ENCODE data around the gene SNAP47. TPM values are rescaled to one million over a fixed set of nuclear protein-coding genes. Genes with fewer than 3 reads are reported as not detected.
"Not testable (repeated sequence)": the region's sequence is repeated elsewhere in the genome, so short reads cannot be mapped to it uniquely, and the experiment has no call there.

The SNAP47 gene, protein sequence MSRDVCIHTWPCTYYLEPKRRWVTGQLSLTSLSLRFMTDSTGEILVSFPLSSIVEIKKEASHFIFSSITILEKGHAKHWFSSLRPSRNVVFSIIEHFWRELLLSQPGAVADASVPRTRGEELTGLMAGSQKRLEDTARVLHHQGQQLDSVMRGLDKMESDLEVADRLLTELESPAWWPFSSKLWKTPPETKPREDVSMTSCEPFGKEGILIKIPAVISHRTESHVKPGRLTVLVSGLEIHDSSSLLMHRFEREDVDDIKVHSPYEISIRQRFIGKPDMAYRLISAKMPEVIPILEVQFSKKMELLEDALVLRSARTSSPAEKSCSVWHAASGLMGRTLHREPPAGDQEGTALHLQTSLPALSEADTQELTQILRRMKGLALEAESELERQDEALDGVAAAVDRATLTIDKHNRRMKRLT
- 122 and 123 TPM in 2 replicates for total RNA-seq (2014; rRNA removed; shearing (Covaris generic))

- peak within 1 kb of the TSS; percentile 92 for H3K4me3 ChIP-seq (ENCODE audit: insufficient read depth, low read depth, low read length)
- peaks cover 9% of the 10 kb centered on the region for H3K36me3 ChIP-seq (replicated peaks; ENCODE audit: control insufficient read depth, insufficient read depth, low read length)
- H3K27me3 ChIP-seq (ENCODE audit: control insufficient read depth, insufficient read depth, low read length), result no peaks in the 10 kb centered on the region
- DNase-seq, result peak; percentile 98
These were observed at the start of gene SNAP47, which contains the start of gene JMJD4 for GRCh38 chr1:227734856-227735538. TSS of gene SNAP47 (plus strand) at chr1:227735435. CDS start at chr1:227747737, 12,302 bp downstream. TSS of gene JMJD4 (minus strand) at chr1:227735302. CDS start at chr1:227735273, 29 bp downstream.

- no peaks in the 10 kb centered on the region for H3K36me3 ChIP-seq (replicated peaks; ENCODE audit: control insufficient read depth, insufficient read depth, low read length)
- DNase-seq, result no peak
- H3K27me3 ChIP-seq (ENCODE audit: control insufficient read depth, insufficient read depth, low read length), result no peaks in the 10 kb centered on the region
- H3K4me3 ChIP-seq (ENCODE audit: insufficient read depth, low read depth, low read length), result no peak overlapping the region
These were observed 49.4 kb upstream of the SNAP47 start for GRCh38 chr1:227685807-227686206.

DNA sequence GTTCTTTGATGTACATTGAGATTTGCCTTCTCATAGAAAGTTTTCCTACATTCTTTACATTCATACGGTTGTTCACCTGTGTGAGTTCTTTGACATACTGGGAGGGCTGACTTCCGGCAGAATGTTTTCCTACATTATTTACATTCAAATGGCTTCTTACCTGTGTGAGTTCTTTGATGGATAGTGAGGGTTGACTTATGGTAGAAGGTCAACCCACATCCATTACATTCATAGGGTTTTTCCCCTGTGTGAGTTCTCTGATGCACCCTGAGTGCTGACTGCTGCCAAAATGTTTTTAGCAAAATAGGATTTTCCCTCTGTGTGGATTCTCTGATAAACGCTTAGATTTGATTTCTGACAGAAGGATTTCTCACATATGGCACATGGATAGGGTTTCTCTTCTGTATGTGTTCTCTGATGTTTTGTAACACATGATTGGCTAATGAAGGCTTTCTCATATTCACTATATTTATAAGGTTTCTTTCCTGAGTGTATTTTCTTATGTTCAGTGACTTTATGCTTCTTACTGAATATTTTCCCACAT lies 37.8 kb upstream of the SNAP47 start:
- Histone ChIP-seq H3K27me3 (ENCODE audit: control insufficient read depth, insufficient read depth, low read length) (no peaks in the 10 kb centered on the region; the same call in 1 of the 2 replicates), H3K4me3 (ENCODE audit: insufficient read depth, low read depth, low read length) (no peak overlapping the region), H3K36me3 (replicated peaks; ENCODE audit: control insufficient read depth, insufficient read depth, low read length) (no peaks in the 10 kb centered on the region)
- DNase-seq, result no peak

GRCh38 chr1:227701631-227702030 lies 33.6 kb upstream of the SNAP47 start:
- not testable (repeated sequence) for H3K36me3 ChIP-seq (replicated peaks; ENCODE audit: control insufficient read depth, insufficient read depth, low read length); H3K4me3 ChIP-seq (ENCODE audit: insufficient read depth, low read depth, low read length); DNase-seq; H3K27me3 ChIP-seq (ENCODE audit: control insufficient read depth, insufficient read depth, low read length)

GRCh38 chr1:227707846-227708245 lies 27.4 kb upstream of the SNAP47 start:
- DNase-seq, result no peak

GRCh38 chr1:227709451-227709850 lies 25.8 kb upstream of the SNAP47 start:
- no peak for DNase-seq
- Histone ChIP-seq H3K36me3 (replicated peaks; ENCODE audit: control insufficient read depth, insufficient read depth, low read length) (no peaks in the 10 kb centered on the region), H3K27me3 (ENCODE audit: control insufficient read depth, insufficient read depth, low read length) (no peaks in the 10 kb centered on the region), H3K4me3 (ENCODE audit: insufficient read depth, low read depth, low read length) (no peak overlapping the region)

More at GRCh38 chr1:227707846-227708245, 27.4 kb upstream of the SNAP47 start:
- H3K27me3 ChIP-seq (ENCODE audit: control insufficient read depth, insufficient read depth, low read length), result no peaks in the 10 kb centered on the region
- no peaks in the 10 kb centered on the region for H3K36me3 ChIP-seq (replicated peaks; ENCODE audit: control insufficient read depth, insufficient read depth, low read length)
- H3K4me3 ChIP-seq (ENCODE audit: insufficient read depth, low read depth, low read length), result no peak overlapping the region

- not testable (repeated sequence) for H3K36me3 ChIP-seq (replicated peaks; ENCODE audit: control insufficient read depth, insufficient read depth, low read length); H3K27me3 ChIP-seq (ENCODE audit: control insufficient read depth, insufficient read depth, low read length)
These were observed 24.8 kb upstream of the SNAP47 start for GRCh38 chr1:227710474-227710873.

GRCh38 chr1:227712648-227713047 lies 22.6 kb upstream of the SNAP47 start:
- H3K27me3 ChIP-seq (ENCODE audit: control insufficient read depth, insufficient read depth, low read length), result no peaks in the 10 kb centered on the region
- DNase-seq, result no peak
- no peak overlapping the region for H3K4me3 ChIP-seq (ENCODE audit: insufficient read depth, low read depth, low read length)
- H3K36me3 ChIP-seq (replicated peaks; ENCODE audit: control insufficient read depth, insufficient read depth, low read length), result no peaks in the 10 kb centered on the region

More at GRCh38 chr1:227710474-227710873, 24.8 kb upstream of the SNAP47 start:
- not testable (repeated sequence) for H3K4me3 ChIP-seq (ENCODE audit: insufficient read depth, low read depth, low read length); DNase-seq

GRCh38 chr1:227718932-227719331 lies 16.3 kb upstream of the SNAP47 start:
- no peak for DNase-seq
- no peaks in the 10 kb centered on the region for H3K27me3 ChIP-seq (ENCODE audit: control insufficient read depth, insufficient read depth, low read length)

GRCh38 chr1:227723474-227723873 lies 11.8 kb upstream of the SNAP47 start:
- no peaks in the 10 kb centered on the region for H3K36me3 ChIP-seq (replicated peaks; ENCODE audit: control insufficient read depth, insufficient read depth, low read length)
- no peaks in the 10 kb centered on the region for H3K27me3 ChIP-seq (ENCODE audit: control insufficient read depth, insufficient read depth, low read length)
- H3K4me3 ChIP-seq (ENCODE audit: insufficient read depth, low read depth, low read length), result no peak overlapping the region
- DNase-seq, result no peak

More at GRCh38 chr1:227718932-227719331, 16.3 kb upstream of the SNAP47 start:
- Histone ChIP-seq H3K36me3 (replicated peaks; ENCODE audit: control insufficient read depth, insufficient read depth, low read length) (no peaks in the 10 kb centered on the region), H3K4me3 (ENCODE audit: insufficient read depth, low read depth, low read length) (no peak overlapping the region)

GRCh38 chr1:227725046-227725445 lies 10.2 kb upstream of the SNAP47 start:
- H3K36me3 ChIP-seq (replicated peaks; ENCODE audit: control insufficient read depth, insufficient read depth, low read length), result no peaks in the 10 kb centered on the region
- H3K27me3 ChIP-seq (ENCODE audit: control insufficient read depth, insufficient read depth, low read length), result no peaks in the 10 kb centered on the region
- no peak overlapping the region for H3K4me3 ChIP-seq (ENCODE audit: insufficient read depth, low read depth, low read length)
- no peak for DNase-seq

DNA sequence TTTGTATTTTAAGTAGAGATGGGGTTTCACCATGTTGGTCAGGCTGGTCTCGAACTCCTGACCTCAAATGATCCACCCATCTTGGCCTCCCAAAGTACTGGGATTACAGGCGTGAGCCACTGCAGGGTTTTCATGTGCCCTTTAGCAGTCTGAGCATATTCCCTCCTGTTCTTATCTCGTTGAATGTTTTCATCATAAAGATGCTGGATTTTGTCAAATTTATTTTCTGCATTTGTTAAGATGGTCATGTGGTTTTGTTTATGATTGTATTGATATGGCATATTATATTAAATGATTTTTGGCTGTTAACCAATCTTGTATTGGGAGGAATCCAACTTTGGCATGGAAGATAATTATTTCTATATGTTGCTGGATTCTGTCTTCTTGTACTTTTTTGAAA lies 8.9 kb upstream of the SNAP47 start:
- Histone ChIP-seq H3K36me3 (replicated peaks; ENCODE audit: control insufficient read depth, insufficient read depth, low read length) (peaks cover under 1% of the 10 kb centered on the region), H3K27me3 (ENCODE audit: control insufficient read depth, insufficient read depth, low read length) (no peaks in the 10 kb centered on the region), H3K4me3 (ENCODE audit: insufficient read depth, low read depth, low read length) (no peak overlapping the region)
- no peak for DNase-seq

DNA sequence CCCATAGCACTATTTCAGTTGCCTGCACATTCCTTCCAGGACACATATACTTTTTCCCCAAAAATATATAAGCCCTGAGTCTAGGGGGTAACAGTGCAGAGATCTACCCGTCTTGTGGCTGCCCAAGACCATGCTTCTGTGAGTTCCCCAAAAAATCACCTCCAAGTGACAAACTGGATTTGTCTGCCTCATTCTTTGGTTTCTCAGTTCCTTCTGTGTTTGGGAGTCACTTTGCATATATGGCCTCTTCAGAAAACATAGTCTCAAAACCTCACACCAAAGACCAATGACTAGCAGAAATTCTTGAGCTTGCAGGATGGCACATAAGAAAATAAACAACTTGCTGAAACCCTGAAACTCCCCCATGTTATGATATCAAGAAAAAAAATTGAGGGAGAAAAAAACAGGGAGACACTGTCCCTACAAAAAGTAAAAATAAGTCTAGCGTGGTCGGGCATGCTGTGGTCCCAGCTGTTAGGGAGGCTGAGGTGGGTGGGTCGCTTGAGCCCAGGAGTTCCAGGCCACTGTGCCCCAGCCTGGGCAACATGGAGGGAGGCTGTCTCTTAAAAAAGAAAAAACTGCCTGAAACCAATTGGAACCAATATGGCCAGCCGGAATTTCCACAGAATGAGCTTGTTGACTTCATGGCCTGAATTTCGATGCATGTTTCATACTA lies 8.2 kb upstream of the SNAP47 start:
- Histone ChIP-seq H3K4me3 (ENCODE audit: insufficient read depth, low read depth, low read length) (no peak overlapping the region), H3K36me3 (replicated peaks; ENCODE audit: control insufficient read depth, insufficient read depth, low read length) (peaks cover 2% of the 10 kb centered on the region), H3K27me3 (ENCODE audit: control insufficient read depth, insufficient read depth, low read length) (no peaks in the 10 kb centered on the region)
- DNase-seq, result no peak
